ENCODE data around the gene ENDOV.

Gene ENDOV

GRCh38 chr17:80452173-80452915, 37.4 kb downstream of the ENDOV start:
- DNase-seq = no peak

- no peak for DNase-seq
Measured at GRCh38 chr17:80453126-80453997, 38.4 kb downstream of the ENDOV start.

GRCh38 chr17:80453998-80454556, 39.1 kb downstream of the ENDOV start:
- DNase-seq = no peak

GRCh38 chr17:80454557-80455335, 39.8 kb downstream of the ENDOV start:
- DNase-seq = peak; percentile 97

GRCh38 chr17:80455336-80455710, 40.4 kb downstream of the ENDOV start:
- DNase-seq = peak; percentile 69

- DNase-seq = no peak
Measured at GRCh38 chr17:80455784-80456183, 40.8 kb downstream of the ENDOV start.

GRCh38 chr17:80456465-80457235, 41.7 kb downstream of the ENDOV start:
- no peak for DNase-seq

GRCh38 chr17:80457236-80457856, 42.4 kb downstream of the ENDOV start:
- no peak for DNase-seq

GRCh38 chr17:80458016-80458415, 43.0 kb downstream of the ENDOV start:
- DNase-seq = no peak

GRCh38 chr17:80459234-80459633, 44.3 kb downstream of the ENDOV start:
- no peak for DNase-seq

- DNase-seq = no peak
Measured at GRCh38 chr17:80460429-80460834, 45.5 kb downstream of the ENDOV start.

GRCh38 chr17:80461528-80462160, 46.7 kb downstream of the ENDOV start:
- DNase-seq = no peak

GRCh38 chr17:80463784-80464400, 48.9 kb downstream of the ENDOV start:
- DNase-seq = no peak

- DNase-seq = no peak
Measured at GRCh38 chr17:80464486-80464885, 49.5 kb downstream of the ENDOV start.

GRCh38 chr17:80465327-80465974, 50.5 kb downstream of the ENDOV start:
- no peak for DNase-seq

- DNase-seq = no peak
Measured at GRCh38 chr17:80466188-80466705, 51.3 kb downstream of the ENDOV start.

GRCh38 chr17:80468242-80468641, 53.3 kb downstream of the ENDOV start:
- no peak for DNase-seq

- DNase-seq = no peak
Measured at GRCh38 chr17:80468781-80469493, 54.0 kb downstream of the ENDOV start.

GRCh38 chr17:80469667-80470066, 54.7 kb downstream of the ENDOV start:
- no peak for DNase-seq

Measured in 8988T (cell line).